ENCODE data around the gene PLD1.

GRCh38 chr3:171807129-171807675 is 3.1 kb downstream of the PLD1 start:
- TF ChIP-seq GATA3 (IDR thresholded peaks at IDR 0.05; ENCODE audit: low read depth, low read length): no peak
- TF ChIP-seq GATA2 (IDR thresholded peaks at IDR 0.05; ENCODE audit: low read depth, low read length): no peak
